Activated naive CD4-positive, alpha-beta T cell (primary cell): Measurements from ENCODE around the gene ELP4.
"Not testable (repeated sequence)": the region's sequence is repeated elsewhere in the genome, so short reads cannot be mapped to it uniquely, and the experiment has no call there.

Source experiments
- DNase-seq, 4 experiments: peaks; one replicate each; lab custom pipeline; 2025; lab: John Stamatoyannopoulos, UW

ELP4 gene

DNA sequence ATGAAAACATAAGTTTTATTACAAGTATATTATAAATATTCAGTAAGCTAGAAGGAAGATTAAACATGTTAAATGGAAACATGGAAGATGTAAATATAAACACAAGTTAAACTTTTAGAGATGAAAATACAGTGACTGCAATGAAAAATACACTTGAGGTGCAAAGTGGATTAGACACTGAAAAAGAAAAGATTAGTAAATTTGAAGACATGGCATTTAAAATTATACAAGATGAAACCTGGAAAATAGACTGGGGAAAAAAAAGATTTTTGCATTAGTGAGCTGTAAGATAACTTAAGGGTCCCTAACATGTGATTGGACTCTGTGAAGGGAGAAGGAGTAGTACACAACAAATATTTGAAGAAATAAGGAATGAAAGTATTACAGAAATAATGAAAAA lies 33.3 kb downstream of the ELP4 start:
- no peak for DNase-seq

DNA sequence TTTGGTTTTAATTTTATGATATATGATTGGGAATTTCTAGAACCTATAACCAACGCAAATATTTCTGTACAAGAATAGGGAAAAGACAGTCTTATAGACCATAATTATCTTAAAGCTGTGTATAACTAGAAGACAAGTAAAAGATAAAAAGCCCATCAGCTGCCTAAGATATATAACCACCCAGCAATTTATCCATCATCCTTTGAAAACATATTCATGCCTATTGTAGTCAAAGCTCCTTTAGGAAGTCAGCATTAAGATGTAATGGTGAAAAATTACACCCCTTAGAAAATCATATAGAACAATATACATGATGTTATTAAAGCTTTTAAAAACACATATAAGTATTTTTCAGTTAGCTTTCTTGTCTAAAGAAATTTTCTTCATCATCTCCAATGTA lies 46.4 kb downstream of the ELP4 start:
- DNase-seq: no peak

GRCh38 chr11:31558001-31558400 lies 48.4 kb downstream of the ELP4 start:
- no peak for DNase-seq

GRCh38 chr11:31560842-31561476 lies 51.4 kb downstream of the ELP4 start:
- no peak for DNase-seq

DNA sequence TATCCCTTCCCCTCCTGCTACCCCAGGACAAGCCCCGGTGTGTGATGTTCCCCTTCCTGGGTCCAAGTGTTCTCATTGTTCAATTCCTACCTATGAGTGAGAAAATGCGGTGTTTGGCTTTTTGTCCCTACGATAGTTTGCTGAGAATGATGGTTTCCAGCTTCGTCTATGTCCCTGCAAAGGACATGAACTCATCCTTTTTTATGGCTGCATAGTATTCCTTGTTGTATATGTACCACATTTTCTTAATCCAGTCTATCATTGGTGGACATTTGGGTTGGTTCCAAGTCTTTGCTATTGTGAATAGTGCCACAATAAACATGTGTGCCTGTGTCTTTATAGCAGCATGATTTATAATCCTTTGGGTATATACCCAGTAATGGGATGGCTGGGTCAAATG lies 55.0 kb downstream of the ELP4 start:
- DNase-seq: not testable (repeated sequence)

DNA sequence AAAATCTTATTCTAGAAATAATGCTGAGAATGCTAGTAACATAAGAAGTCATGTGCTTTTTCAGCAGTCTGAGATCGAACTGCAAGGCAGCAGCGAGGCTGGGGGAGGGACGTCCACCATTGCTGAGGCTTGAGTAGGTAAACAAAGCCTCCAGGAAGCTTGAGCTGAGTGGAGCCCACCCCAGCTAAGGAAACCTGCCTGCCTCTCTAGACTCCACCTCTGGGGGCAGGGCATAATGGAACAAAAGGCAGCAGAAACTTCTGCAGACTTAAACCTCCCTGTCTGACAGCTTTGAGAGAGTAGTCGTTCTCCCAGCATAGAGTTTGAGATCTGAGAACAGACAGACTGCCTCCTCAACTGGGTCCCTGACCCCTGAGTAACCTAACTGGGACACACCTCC lies 64.6 kb downstream of the ELP4 start:
- DNase-seq: not testable (repeated sequence)

- DNase-seq: not testable (repeated sequence)
Measured at GRCh38 chr11:31575764-31576163, 66.2 kb downstream of the ELP4 start.

- not testable (repeated sequence) for DNase-seq
Measured at GRCh38 chr11:31579412-31579811, 69.8 kb downstream of the ELP4 start.

DNA sequence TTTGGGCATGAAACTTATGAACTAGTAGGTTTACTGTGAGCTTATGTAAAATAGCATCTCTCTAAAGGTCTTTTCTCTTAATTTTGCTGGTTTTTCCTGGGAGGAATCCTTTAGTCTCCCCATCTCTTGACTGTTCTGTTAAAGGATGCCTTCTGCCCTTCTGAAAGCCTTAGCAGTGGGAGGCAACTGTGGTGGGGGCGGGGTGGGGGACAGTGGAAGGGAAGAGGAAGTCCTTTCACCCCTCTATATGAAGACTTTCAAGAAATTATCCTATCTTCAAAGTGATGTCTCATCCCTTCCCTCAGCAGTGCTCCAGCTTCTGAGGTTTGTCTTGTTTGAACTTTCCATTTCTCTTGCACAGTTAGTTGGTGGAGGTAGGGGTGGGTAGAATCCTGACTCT lies 73.1 kb downstream of the ELP4 start:
- DNase-seq: no peak

DNA sequence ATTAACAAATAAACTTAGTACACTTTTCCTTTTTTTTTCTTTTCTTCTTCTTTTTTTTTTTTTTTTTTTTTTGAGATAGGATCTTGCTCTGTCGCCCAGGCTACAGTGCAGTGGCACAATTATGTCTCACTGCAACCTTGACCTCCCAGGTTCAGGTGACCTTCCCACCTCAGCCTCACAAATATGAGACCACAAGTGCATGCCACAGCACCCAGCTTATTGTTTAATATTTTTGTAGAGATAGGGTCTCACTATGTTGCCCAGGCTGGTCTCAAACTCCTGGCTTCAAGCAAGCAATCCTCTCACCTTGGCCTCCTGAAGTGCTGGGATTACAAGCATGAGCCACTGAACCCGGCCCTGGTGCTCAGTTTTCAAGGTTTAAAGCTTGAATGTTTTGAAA lies 88.9 kb downstream of the ELP4 start:
- DNase-seq: no peak

GRCh38 chr11:31601635-31602282 lies 92.2 kb downstream of the ELP4 start:
- DNase-seq: no peak

DNA sequence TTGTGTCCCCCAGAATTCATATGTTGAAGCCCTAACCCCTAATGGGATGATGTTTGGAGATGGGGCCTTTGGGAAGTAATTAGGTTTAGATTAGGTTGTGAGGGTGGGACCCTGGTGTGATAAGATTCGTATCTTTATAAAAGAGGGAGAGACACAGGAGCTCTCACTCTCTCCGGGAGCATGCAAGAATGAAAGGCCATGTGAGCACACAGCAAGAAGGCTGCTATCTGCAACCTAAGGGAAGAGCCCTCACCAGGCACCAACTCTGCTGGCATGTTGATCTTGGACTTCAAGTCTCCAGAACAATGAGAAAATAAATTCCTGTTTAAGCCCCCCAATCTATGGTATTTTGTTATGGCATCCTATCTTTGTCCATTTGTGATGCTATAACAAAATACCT lies 97.3 kb downstream of the ELP4 start:
- no peak for DNase-seq

DNA sequence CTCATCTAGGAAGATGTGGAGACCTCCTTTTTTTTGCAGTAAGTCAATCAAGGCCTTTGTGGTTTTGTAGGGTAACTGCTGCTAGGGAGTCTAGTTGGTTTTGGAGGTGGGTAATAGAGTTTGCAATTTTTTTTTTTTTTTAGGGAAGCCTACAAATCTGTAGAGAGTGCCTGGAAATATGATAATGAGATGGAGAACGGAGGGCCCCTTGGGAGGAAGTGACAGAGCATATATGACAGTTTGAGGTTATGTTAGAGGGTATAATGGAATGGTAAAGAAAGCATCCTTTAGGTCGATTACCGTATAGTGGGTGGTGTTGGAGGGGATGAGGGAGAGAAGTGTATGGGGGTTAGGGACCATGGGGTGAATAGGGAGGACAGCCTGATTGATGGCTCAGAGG lies 98.3 kb downstream of the ELP4 start:
- DNase-seq: no peak

GRCh38 chr11:31608995-31609394 lies 99.4 kb downstream of the ELP4 start:
- DNase-seq: no peak

- DNase-seq: no peak
Measured at GRCh38 chr11:31610544-31610943, 101.0 kb downstream of the ELP4 start.

DNA sequence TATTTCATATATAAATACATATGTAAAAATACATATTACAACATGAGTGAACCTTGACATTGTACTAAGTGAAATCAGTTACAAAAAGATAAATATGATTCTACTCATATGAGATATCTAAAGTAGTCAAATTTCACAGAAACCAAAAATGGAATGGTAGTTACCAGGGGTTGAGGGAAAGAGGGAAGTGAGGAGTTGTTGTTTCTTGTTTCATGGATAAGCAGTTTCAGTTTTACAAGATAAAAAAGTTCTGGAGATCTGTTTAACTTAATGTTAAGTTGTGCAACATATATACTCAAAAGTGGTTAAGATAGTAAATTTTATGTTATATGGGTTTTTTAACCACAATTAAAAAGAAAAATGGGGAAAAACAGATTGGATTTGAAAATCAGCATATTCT lies 107.7 kb downstream of the ELP4 start:
- no peak for DNase-seq

- no peak for DNase-seq
Measured at GRCh38 chr11:31619980-31620379, 110.4 kb downstream of the ELP4 start.

GRCh38 chr11:31620434-31620833 lies 110.9 kb downstream of the ELP4 start:
- DNase-seq: no peak

GRCh38 chr11:31625868-31626267 lies 116.3 kb downstream of the ELP4 start:
- DNase-seq: no peak

- no peak for DNase-seq
Measured at GRCh38 chr11:31628111-31628510, 118.5 kb downstream of the ELP4 start.

DNA sequence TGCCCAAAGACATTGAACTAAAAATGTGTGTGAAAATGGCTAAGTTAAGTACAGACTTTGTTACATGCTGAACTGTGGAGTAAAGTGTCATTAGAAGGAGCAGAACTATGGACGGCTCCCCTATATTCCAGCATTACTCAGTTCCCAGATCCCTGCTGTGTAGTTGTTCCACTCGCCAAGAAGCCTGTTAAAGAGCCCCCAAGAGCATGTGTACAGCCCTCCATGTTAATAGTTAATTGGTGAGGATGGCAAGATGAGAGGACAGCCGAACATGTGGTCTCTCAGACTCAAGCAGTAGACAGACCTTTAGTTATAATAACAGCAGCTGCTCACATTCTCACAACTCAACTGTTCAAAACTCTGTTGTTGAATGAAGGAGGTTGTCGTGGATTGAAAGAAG lies 127.4 kb downstream of the ELP4 start:
- DNase-seq: no peak

DNA sequence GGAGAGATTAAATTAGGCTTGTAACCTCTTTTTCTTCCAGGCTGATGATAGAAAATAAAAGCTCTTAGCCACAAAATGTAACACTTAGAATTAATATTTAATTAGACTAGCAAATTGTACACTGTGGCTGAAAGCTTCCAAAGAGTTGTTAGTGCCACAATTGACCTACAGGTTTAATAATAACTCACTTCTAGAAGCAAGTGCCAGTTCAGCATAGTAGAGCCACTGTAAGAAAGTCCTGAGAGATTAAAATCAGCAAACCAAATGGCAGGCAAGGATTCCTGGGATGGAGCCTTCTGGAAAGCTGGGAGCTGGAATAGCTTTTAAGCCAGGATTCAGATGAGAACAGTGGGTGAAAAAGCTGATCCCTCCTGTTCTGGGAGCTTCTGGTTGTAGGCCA lies 131.0 kb downstream of the ELP4 start:
- no peak for DNase-seq

DNA sequence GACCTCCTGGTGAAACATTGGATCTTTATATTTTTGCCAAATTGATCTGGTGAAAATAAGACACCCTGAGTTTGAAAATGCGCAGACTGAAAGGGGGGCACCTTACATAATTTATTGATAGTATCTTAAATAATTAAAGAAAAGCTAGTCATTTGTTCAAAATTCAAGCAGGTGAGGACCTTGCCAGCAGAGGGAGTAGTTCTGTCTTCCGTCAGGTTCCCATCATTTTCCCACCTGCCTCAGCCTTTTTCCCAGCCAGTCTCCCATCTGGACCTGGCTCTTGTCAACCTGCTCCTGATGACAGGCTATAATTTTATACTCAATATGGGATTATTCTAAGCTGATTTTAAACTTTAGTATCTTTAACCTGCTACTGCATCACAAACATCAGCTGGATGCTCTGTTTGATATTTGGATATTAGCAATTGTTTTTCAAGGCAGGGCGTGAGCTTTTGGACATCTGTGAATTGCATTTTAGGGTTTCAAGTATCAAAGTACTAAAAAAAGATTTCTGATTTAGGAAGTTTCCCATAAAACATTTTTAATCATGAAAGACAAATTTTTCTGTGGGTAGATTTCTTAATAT lies 132.0 kb downstream of the ELP4 start:
- no peak for DNase-seq

DNA sequence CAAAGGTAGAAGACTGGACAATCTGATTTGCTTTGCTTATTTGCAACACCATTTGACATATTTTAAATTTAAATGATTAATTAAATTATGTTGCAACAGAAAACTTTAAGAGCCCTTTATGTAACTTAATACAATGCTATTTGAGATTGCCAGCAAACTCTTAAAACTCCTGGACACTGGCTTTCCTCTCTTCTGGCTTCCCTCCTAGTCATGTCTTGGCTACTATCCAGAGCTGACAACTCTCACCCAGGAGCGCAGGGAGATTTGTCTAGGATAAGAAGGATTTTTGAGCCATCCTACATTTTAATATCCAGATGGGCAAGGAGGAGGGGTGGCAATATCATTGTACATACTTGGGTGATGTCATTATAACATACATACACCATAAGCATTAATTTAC lies 134.3 kb downstream of the ELP4 start:
- no peak for DNase-seq
